Measurements from ENCODE around the gene GLP2R.

GLP2R gene

DNA sequence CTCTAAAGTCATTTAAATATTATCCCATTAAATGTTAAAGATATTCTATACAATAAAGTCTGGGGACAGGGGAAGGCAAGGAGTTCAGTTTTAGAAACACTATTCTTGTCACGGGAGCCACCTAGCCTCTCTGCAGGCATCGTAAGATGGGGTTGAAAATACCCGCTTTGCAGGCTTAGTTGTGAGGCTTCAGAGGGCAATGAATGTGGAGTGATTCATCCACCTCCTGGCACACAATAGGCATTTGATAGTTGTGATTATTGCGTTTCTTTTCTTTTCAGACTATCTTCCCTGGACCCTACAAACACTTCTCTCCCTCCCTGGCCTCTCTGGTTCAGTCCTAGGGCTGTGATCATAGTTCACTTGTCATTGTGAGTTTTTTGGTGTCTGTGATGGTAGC lies 19.6 kb downstream of the GLP2R start:
- ChIA-PET POLR2A (no interaction called here), CTCF (interaction anchor here (0.6 to 1.2 kb wide), 3 partner anchors 44 to 330 kb away, joined by 3 read pairs; no protein-coding TSS in a partner anchor)
- H3K9me3 ChIP-seq (ENCODE audit: control insufficient read depth, insufficient read depth, low read depth, low read length) = no peaks in the 10 kb centered on the region
- TF ChIP-seq MYNN (tag by site-specific recombination; IDR thresholded peaks at IDR 0.05; ENCODE audit: borderline replicate concordance) (no peak), CTCF (tag by site-specific recombination; IDR thresholded peaks at IDR 0.05) (no peak), PRDM4 (tag by site-specific recombination; IDR thresholded peaks at IDR 0.05) (no peak), WT1 (tag by site-specific recombination; IDR thresholded peaks at IDR 0.05) (no peak), ZNF488 (tag by site-specific recombination; IDR thresholded peaks at IDR 0.05) (no peak), ZNF600 (tag by site-specific recombination; IDR thresholded peaks at IDR 0.05) (no peak), ZNF658 (tag by site-specific recombination; IDR thresholded peaks at IDR 0.05) (no peak)
- TF ChIP-seq, protein P1, sequence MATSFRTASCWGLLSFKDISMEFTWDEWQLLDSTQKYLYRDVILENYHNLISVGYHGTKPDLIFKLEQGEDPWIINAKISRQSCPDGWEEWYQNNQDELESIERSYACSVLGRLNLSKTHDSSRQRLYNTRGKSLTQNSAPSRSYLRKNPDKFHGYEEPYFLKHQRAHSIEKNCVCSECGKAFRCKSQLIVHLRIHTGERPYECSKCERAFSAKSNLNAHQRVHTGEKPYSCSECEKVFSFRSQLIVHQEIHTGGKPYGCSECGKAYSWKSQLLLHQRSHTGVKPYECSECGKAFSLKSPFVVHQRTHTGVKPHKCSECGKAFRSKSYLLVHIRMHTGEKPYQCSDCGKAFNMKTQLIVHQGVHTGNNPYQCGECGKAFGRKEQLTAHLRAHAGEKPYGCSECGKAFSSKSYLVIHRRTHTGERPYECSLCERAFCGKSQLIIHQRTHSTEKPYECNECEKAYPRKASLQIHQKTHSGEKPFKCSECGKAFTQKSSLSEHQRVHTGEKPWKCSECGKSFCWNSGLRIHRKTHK (tag by site-specific recombination; IDR thresholded peaks at IDR 0.05) = no peak
- H3K4me1 ChIP-seq (ENCODE audit: control insufficient read depth, insufficient read depth, low read length) = 0 out of 2 replicates have a peak, but pooled peaks cover 2% of the 10 kb centered on the region
- H3K27ac ChIP-seq (ENCODE audit: extremely low read depth, low read depth, low read length) = no peak overlapping the region
- no peaks in the 10 kb centered on the region for H3K36me3 ChIP-seq (ENCODE audit: control insufficient read depth in 2 of 2, insufficient read depth in 1 of 2, low read length in 2 of 2)
- H3K4me3 ChIP-seq (ENCODE audit: low read depth, low read length) = no peak overlapping the region

- POLR2A ChIA-PET = no interaction called here
- CTCF ChIA-PET = interaction anchor here (0.5 to 1.6 kb wide), 3 partner anchors 8 to 467 kb away, joined by 3 to 4 read pairs (median 3); no protein-coding TSS in a partner anchor
- Histone ChIP-seq H3K27ac (ENCODE audit: extremely low read depth, low read depth, low read length) (no peak overlapping the region), H3K36me3 (ENCODE audit: control insufficient read depth in 2 of 2, insufficient read depth in 1 of 2, low read length in 2 of 2) (no peaks in the 10 kb centered on the region), H3K4me1 (ENCODE audit: control insufficient read depth, insufficient read depth, low read length) (no peaks in the 10 kb centered on the region), H3K4me3 (ENCODE audit: low read depth, low read length) (no peak overlapping the region), H3K9me3 (ENCODE audit: control insufficient read depth, insufficient read depth, low read depth, low read length) (no peaks in the 10 kb centered on the region; the same call in 1 of the 2 replicates)
- TF ChIP-seq TRIM28 (IDR thresholded peaks at IDR 0.05; ENCODE audit: borderline replicate concordance, low read length) = no peak
- no peak for TF ChIP-seq ZNF311 (tag by site-specific recombination; IDR thresholded peaks at IDR 0.05; ENCODE audit: borderline replicate concordance)
- no peak for TF ChIP-seq ZNF302 (tag by site-specific recombination; IDR thresholded peaks at IDR 0.05; ENCODE audit: low read depth)
- TF ChIP-seq, protein P2, sequence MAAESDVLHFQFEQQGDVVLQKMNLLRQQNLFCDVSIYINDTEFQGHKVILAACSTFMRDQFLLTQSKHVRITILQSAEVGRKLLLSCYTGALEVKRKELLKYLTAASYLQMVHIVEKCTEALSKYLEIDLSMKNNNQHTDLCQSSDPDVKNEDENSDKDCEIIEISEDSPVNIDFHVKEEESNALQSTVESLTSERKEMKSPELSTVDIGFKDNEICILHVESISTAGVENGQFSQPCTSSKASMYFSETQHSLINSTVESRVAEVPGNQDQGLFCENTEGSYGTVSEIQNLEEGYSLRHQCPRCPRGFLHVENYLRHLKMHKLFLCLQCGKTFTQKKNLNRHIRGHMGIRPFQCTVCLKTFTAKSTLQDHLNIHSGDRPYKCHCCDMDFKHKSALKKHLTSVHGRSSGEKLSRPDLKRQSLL (tag by site-specific recombination; IDR thresholded peaks at IDR 0.05) = no peak
- no peak for TF ChIP-seq ZNF792 (tag by site-specific recombination; IDR thresholded peaks at IDR 0.05)
- TF ChIP-seq, protein P3, sequence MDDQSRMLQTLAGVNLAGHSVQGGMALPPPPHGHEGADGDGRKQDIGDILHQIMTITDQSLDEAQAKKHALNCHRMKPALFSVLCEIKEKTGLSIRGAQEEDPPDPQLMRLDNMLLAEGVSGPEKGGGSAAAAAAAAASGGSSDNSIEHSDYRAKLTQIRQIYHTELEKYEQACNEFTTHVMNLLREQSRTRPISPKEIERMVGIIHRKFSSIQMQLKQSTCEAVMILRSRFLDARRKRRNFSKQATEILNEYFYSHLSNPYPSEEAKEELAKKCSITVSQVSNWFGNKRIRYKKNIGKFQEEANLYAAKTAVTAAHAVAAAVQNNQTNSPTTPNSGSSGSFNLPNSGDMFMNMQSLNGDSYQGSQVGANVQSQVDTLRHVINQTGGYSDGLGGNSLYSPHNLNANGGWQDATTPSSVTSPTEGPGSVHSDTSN (CRISPR knock-in tag; IDR thresholded peaks at IDR 0.05) = no peak
- no peak for TF ChIP-seq ZNF366 (tag by site-specific recombination; conservative IDR thresholded peaks at IDR 0.05)
- no peak for TF ChIP-seq KLF1 (tag by site-specific recombination; IDR thresholded peaks at IDR 0.05)
- TF ChIP-seq, protein P4, sequence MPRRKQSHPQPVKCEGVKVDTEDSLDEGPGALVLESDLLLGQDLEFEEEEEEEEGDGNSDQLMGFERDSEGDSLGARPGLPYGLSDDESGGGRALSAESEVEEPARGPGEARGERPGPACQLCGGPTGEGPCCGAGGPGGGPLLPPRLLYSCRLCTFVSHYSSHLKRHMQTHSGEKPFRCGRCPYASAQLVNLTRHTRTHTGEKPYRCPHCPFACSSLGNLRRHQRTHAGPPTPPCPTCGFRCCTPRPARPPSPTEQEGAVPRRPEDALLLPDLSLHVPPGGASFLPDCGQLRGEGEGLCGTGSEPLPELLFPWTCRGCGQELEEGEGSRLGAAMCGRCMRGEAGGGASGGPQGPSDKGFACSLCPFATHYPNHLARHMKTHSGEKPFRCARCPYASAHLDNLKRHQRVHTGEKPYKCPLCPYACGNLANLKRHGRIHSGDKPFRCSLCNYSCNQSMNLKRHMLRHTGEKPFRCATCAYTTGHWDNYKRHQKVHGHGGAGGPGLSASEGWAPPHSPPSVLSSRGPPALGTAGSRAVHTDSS (tag by site-specific recombination; IDR thresholded peaks at IDR 0.05) = no peak
Observed at GRCh38 chr17:9850151-9850550, 24.4 kb downstream of the GLP2R start.
